GM18505 (cell line): ENCODE measurements around the gene GSN.

Source experiments
- ATAC-seq: cut with Tn5 transposase; IDR thresholded peaks from one replicate; pipeline ENCODE4 v1.9.1; 2021; ENCODE audit not compliant: unreplicated experiment
- POLR2A ChIP-seq: IDR thresholded peaks from 4 replicates; pipeline ENCODE4 v1.6.1; 2011; ENCODE audit warnings: borderline replicate concordance; ENCODE audit not compliant: insufficient read depth, insufficient read length; ENCODE audit errors: extremely low read depth

The GSN gene

GRCh38 chr9:121366611-121367192 is 98.7 kb downstream of the GSN start:
- ATAC-seq: no peak
- TF ChIP-seq POLR2A: no peak

GRCh38 chr9:121367306-121368137 is 99.6 kb downstream of the GSN start:
- TF ChIP-seq POLR2A: no peak

GRCh38 chr9:121368138-121368522 is 100.2 kb downstream of the GSN start:
- no peak for TF ChIP-seq POLR2A
- no peak for ATAC-seq

More at GRCh38 chr9:121367306-121368137, 99.6 kb downstream of the GSN start:
- ATAC-seq: no peak

GRCh38 chr9:121368745-121369144 is 100.8 kb downstream of the GSN start:
- ATAC-seq: no peak

GRCh38 chr9:121369595-121370265 is 101.8 kb downstream of the GSN start, which contains the start of gene STOM:
STOM (minus strand) TSS chr9:121370250; CDS start chr9:121370187, 63 bp downstream.
- TF ChIP-seq POLR2A: peak; percentile 72
- ATAC-seq: peak; percentile 49

More at GRCh38 chr9:121368745-121369144, 100.8 kb downstream of the GSN start:
- TF ChIP-seq POLR2A: no peak

GRCh38 chr9:121371495-121372061 is 103.6 kb downstream of the GSN start:
- TF ChIP-seq POLR2A: no peak
- no peak for ATAC-seq

GRCh38 chr9:121372239-121373010 is 104.5 kb downstream of the GSN start:
- ATAC-seq: no peak
- TF ChIP-seq POLR2A: no peak

- no peak for ATAC-seq
- no peak for TF ChIP-seq POLR2A
Observed at GRCh38 chr9:121373011-121373729, 105.2 kb downstream of the GSN start.

- TF ChIP-seq POLR2A: no peak
- no peak for ATAC-seq
Observed at GRCh38 chr9:121376214-121376830, 108.4 kb downstream of the GSN start.

- TF ChIP-seq POLR2A: no peak
- no peak for ATAC-seq
Observed at GRCh38 chr9:121380846-121381245, 112.9 kb downstream of the GSN start.
